WTC11 (cell line): Measurements from ENCODE around the gene UBALD1. TPM values are rescaled to one million over a fixed set of nuclear protein-coding genes. Genes with fewer than 3 reads are reported as not detected.

Experiments
- ATAC-seq: fragments of 200-7000 bp; cut with Tn5 transposase; 2 replicates; pipeline ENCODE4 v1.10.0; 2021; ENCODE audit warnings: mild to moderate bottlenecking, moderate library complexity
- CTCF ChIA-PET: fragments of 300-600 bp; sonication (Branson Sonifier 250); formaldehyde crosslinking; loops from one replicate; lab custom pipeline; 2021; ENCODE audit warnings: antibody characterized with exemption; lab: Charles Lee
- POLR2A ChIA-PET: fragments of 350-600 bp; sonication (Branson Sonifier 250); formaldehyde crosslinking; loops from one replicate; lab custom pipeline; 2021; ENCODE audit warnings: antibody characterized with exemption; lab: Charles Lee
- DNase-seq: peaks from one replicate; pipeline ENCODE4 v3.0.0; 2021; ENCODE audit warnings: low spot score
- H3K27ac Mint-ChIP-seq: 2 replicates; pipeline ENCODE4 v1.8.0; 2021; ENCODE audit warnings: mixed read lengths
- H3K27me3 Mint-ChIP-seq: 2 replicates; pipeline ENCODE4 v1.8.0; 2021; ENCODE audit warnings: low read depth, mild to moderate bottlenecking, moderate library complexity, mixed read lengths
- H3K36me3 Mint-ChIP-seq: 2 replicates; pipeline ENCODE4 v1.8.0; 2021; ENCODE audit warnings: mixed read lengths
- H3K4me1 Mint-ChIP-seq: 2 replicates; pipeline ENCODE4 v1.8.0; 2022; ENCODE audit warnings: mixed read lengths
- H3K4me3 Mint-ChIP-seq: 2 replicates; pipeline ENCODE4 v1.8.0; 2021; ENCODE audit warnings: mild to moderate bottlenecking, moderate library complexity, mixed read lengths
- H3K9me3 Mint-ChIP-seq: 2 replicates; pipeline ENCODE4 v1.8.0; 2021; ENCODE audit warnings: mixed read lengths
- ATF2 ChIP-seq: sonication (generic); formaldehyde crosslinking; IDR thresholded peaks from 2 replicates; pipeline ENCODE4 v1.8.1; 2022; ENCODE audit warnings: low read depth, missing genetic modification reagents, borderline replicate concordance
- ATF3 ChIP-seq: sonication (generic); formaldehyde crosslinking; conservative IDR thresholded peaks from 2 replicates; pipeline ENCODE4 v1.8.1; 2022; ENCODE audit warnings: mild to moderate bottlenecking, missing genetic modification reagents
- CREM ChIP-seq: sonication (generic); formaldehyde crosslinking; IDR thresholded peaks from 2 replicates; pipeline ENCODE4 v1.8.1; 2022; ENCODE audit warnings: mild to moderate bottlenecking, missing genetic modification reagents, moderate library complexity
- ELF4 ChIP-seq: sonication (generic); formaldehyde crosslinking; IDR thresholded peaks from 2 replicates; pipeline ENCODE4 v1.8.1; 2022; ENCODE audit warnings: low read depth, mild to moderate bottlenecking, moderate library complexity, missing genetic modification reagents
- EMX1 ChIP-seq: fragments of 250-450 bp; sonication (Bioruptor Pico); IDR thresholded peaks from 2 replicates; pipeline ENCODE4 v1.8.0; 2021; ENCODE audit warnings: mild to moderate bottlenecking
- FOXJ3 ChIP-seq: sonication (generic); formaldehyde crosslinking; IDR thresholded peaks from 2 replicates; pipeline ENCODE4 v1.9.0; 2021; ENCODE audit warnings: missing genetic modification reagents, mild to moderate bottlenecking, borderline replicate concordance
- FOXP1 ChIP-seq: sonication (generic); formaldehyde crosslinking; IDR thresholded peaks from 2 replicates; pipeline ENCODE4 v1.8.0; 2022; ENCODE audit warnings: missing genetic modification reagents, mild to moderate bottlenecking, moderate library complexity, borderline replicate concordance
- GABPB1 ChIP-seq: sonication (generic); formaldehyde crosslinking; IDR thresholded peaks from 2 replicates; pipeline ENCODE4 v1.8.1; 2023; ENCODE audit warnings: mild to moderate bottlenecking, missing genetic modification reagents
- GRHL2 ChIP-seq: fragments of 250-450 bp; sonication (Bioruptor Pico); IDR thresholded peaks from 2 replicates; pipeline ENCODE4 v1.8.0; 2022; ENCODE audit warnings: mild to moderate bottlenecking, moderate library complexity; ENCODE audit not compliant: insufficient replicate concordance, severe bottlenecking
- GTF2I ChIP-seq: fragments of 250-450 bp; sonication (Bioruptor Pico); conservative IDR thresholded peaks from 2 replicates; pipeline ENCODE4 v1.4.0; 2021; ENCODE audit warnings: mild to moderate bottlenecking
- IRF2 ChIP-seq: sonication (generic); formaldehyde crosslinking; IDR thresholded peaks from 2 replicates; pipeline ENCODE4 v1.8.0; 2022; ENCODE audit warnings: low read depth, missing genetic modification reagents, borderline replicate concordance
- MLX ChIP-seq: sonication (generic); formaldehyde crosslinking; IDR thresholded peaks from 2 replicates; pipeline ENCODE4 v1.8.1; 2023; ENCODE audit warnings: mild to moderate bottlenecking, missing genetic modification reagents, moderate library complexity
- NFE2L1 ChIP-seq: sonication (generic); formaldehyde crosslinking; IDR thresholded peaks from 2 replicates; pipeline ENCODE4 v1.8.1; 2023; ENCODE audit warnings: missing genetic modification reagents
- PREB ChIP-seq: sonication (generic); formaldehyde crosslinking; IDR thresholded peaks from 2 replicates; pipeline ENCODE4 v1.8.1; 2022; ENCODE audit warnings: mild to moderate bottlenecking, missing genetic modification reagents, moderate library complexity, borderline replicate concordance
- RORB ChIP-seq: fragments of 250-450 bp; sonication (Bioruptor Pico); IDR thresholded peaks from 2 replicates; pipeline ENCODE4 v1.9.0; 2021; ENCODE audit warnings: mild to moderate bottlenecking
- SMAD4 ChIP-seq: sonication (generic); formaldehyde crosslinking; IDR thresholded peaks from 2 replicates; pipeline ENCODE4 v1.8.0; 2022; ENCODE audit warnings: mild to moderate bottlenecking, missing genetic modification reagents
- SOX15 ChIP-seq: fragments of 250-450 bp; sonication (Bioruptor Pico); IDR thresholded peaks from 2 replicates; pipeline ENCODE4 v1.9.0; 2021; ENCODE audit warnings: mild to moderate bottlenecking
- USF2 ChIP-seq: sonication (generic); formaldehyde crosslinking; IDR thresholded peaks from 2 replicates; pipeline ENCODE4 v1.8.1; 2023; ENCODE audit warnings: mild to moderate bottlenecking, missing genetic modification reagents, moderate library complexity
- ZMAT4 ChIP-seq: fragments of 250-450 bp; sonication (Bioruptor Pico); IDR thresholded peaks from 2 replicates; pipeline ENCODE4 v1.9.0; 2021; ENCODE audit warnings: mild to moderate bottlenecking
- ZNF121 ChIP-seq: sonication (generic); formaldehyde crosslinking; IDR thresholded peaks from 2 replicates; pipeline ENCODE4 v1.8.0; 2023; ENCODE audit warnings: missing genetic modification reagents
- ZNF138 ChIP-seq: sonication (generic); formaldehyde crosslinking; conservative IDR thresholded peaks from 2 replicates; pipeline ENCODE4 v1.8.1; 2022; ENCODE audit warnings: mild to moderate bottlenecking, moderate library complexity, missing genetic modification reagents
- ZNF219 ChIP-seq: sonication (generic); formaldehyde crosslinking; IDR thresholded peaks from 2 replicates; pipeline ENCODE4 v1.8.0; 2023; ENCODE audit warnings: missing genetic modification reagents, mild to moderate bottlenecking, borderline replicate concordance
- ZNF232 ChIP-seq: sonication (generic); formaldehyde crosslinking; IDR thresholded peaks from 2 replicates; pipeline ENCODE4 v1.8.0; 2022; ENCODE audit warnings: mild to moderate bottlenecking, missing genetic modification reagents
- ZNF423 ChIP-seq: fragments of 250-450 bp; sonication (Bioruptor Pico); IDR thresholded peaks from 2 replicates; pipeline ENCODE4 v2.1.2; 2022; ENCODE audit warnings: mild to moderate bottlenecking, moderate library complexity
- ZNF425 ChIP-seq: fragments of 250-450 bp; sonication (Bioruptor Pico); conservative IDR thresholded peaks from 2 replicates; pipeline ENCODE4 v1.9.0; 2021; ENCODE audit warnings: mild to moderate bottlenecking
- ZNF671 ChIP-seq: fragments of 250-450 bp; sonication (Bioruptor Pico); IDR thresholded peaks from 2 replicates; pipeline ENCODE4 v1.8.0; 2021; ENCODE audit warnings: mild to moderate bottlenecking
- total RNA-seq: library from RNA; stranded (reverse); gene quantifications from 3 replicates; pipeline ENCODE4 v1.2.3, GENCODE V29; 2021

UBALD1 gene
- total RNA-seq, 1 experiment from 2014 or later, result 56.8 TPM

- H3K4me1 Mint-ChIP-seq, result peaks cover 17% of the 10 kb centered on the region
- no peak for TF ChIP-seq ZNF671 (CRISPR knock-in tag)
- no peak for TF ChIP-seq NFE2L1 (CRISPR knock-in tag)
- no peak for TF ChIP-seq ZNF121 (CRISPR knock-in tag)
- no peak for TF ChIP-seq SOX15 (CRISPR knock-in tag)
- no peak for TF ChIP-seq USF2 (CRISPR knock-in tag)
- no peak for TF ChIP-seq ELF4 (CRISPR knock-in tag)
- no peak for TF ChIP-seq FOXJ3 (CRISPR knock-in tag)
- no peak for TF ChIP-seq GTF2I (CRISPR knock-in tag)
- no peak for TF ChIP-seq ATF3 (CRISPR knock-in tag)
- no peak for TF ChIP-seq ZMAT4
- no peak for TF ChIP-seq ZNF138 (CRISPR knock-in tag)
- TF ChIP-seq MLX (CRISPR knock-in tag), result no peak
- TF ChIP-seq FOXP1, result no peak
- no peak for TF ChIP-seq ZNF232 (CRISPR knock-in tag)
- TF ChIP-seq ZNF219 (CRISPR knock-in tag), result no peak
- TF ChIP-seq RORB, result no peak
- TF ChIP-seq SMAD4, result no peak
- no peak for TF ChIP-seq CREM (CRISPR knock-in tag)
- TF ChIP-seq GABPB1 (CRISPR knock-in tag), result no peak
- TF ChIP-seq ATF2, result no peak
- no peak overlapping the region for H3K27ac Mint-ChIP-seq
- H3K27me3 Mint-ChIP-seq, result no peaks in the 10 kb centered on the region
- H3K9me3 Mint-ChIP-seq, result no peaks in the 10 kb centered on the region
- H3K4me3 Mint-ChIP-seq, result no peak overlapping the region
- no peak for DNase-seq
- no peaks in the 10 kb centered on the region; the same call in 1 of the 2 replicates for H3K36me3 Mint-ChIP-seq
- CTCF ChIA-PET, result interaction anchor here (0.6 to 1.7 kb wide), 7 partner anchors 14 to 96 kb away, joined by 3 to 6 read pairs (median 4); partner anchors contain the start of gene MGRN1
- POLR2A ChIA-PET, result interaction anchor here (0.7 to 1.0 kb wide), 2 partner anchors 32 to 59 kb away, joined by 3 read pairs; no protein-coding TSS in a partner anchor
- no peak for ATAC-seq
Observed at GRCh38 chr16:4610011-4611005, 4.4 kb downstream of the UBALD1 start.

- CTCF ChIA-PET, result interaction anchor here (0.6 to 1.8 kb wide), 5 partner anchors 15 to 91 kb away, joined by 3 to 7 read pairs (median 5); partner anchors contain the start of gene MGRN1
- POLR2A ChIA-PET, result interaction anchor here (0.7 kb wide), 1 partner anchor 60 kb away, joined by 3 read pairs; no protein-coding TSS in a partner anchor
- no peak for DNase-seq
- Mint-ChIP-seq H3K4me3 (no peak overlapping the region), H3K27ac (no peak overlapping the region), H3K9me3 (no peaks in the 10 kb centered on the region), H3K36me3 (no peaks in the 10 kb centered on the region; the same call in 1 of the 2 replicates), H3K27me3 (no peaks in the 10 kb centered on the region), H3K4me1 (peaks cover 17% of the 10 kb centered on the region)
- no peak for ATAC-seq
- no peak for TF ChIP-seq GRHL2 (CRISPR knock-in tag)
- no peak for TF ChIP-seq SMAD4
- no peak for TF ChIP-seq ZNF423 (CRISPR knock-in tag)
- no peak for TF ChIP-seq EMX1 (CRISPR knock-in tag)
- no peak for TF ChIP-seq PREB
- no peak for TF ChIP-seq IRF2 (CRISPR knock-in tag)
- no peak for TF ChIP-seq ZNF425 (CRISPR knock-in tag)
Observed at GRCh38 chr16:4609200-4610010, 5.3 kb downstream of the UBALD1 start.
